22Rv1 (cell line): Measurements from ENCODE around the gene OVOL2.

Source experiments
- ZFX ChIP-seq: fragments of 450-650 bp; IDR thresholded peaks from 2 replicates; pipeline ENCODE4 v1.6.1; 2017; ENCODE audit warnings: antibody characterized with exemption, borderline replicate concordance
- TF ChIP-seq, protein P1 (sequence below): fragments of 450-650 bp; IDR thresholded peaks from 2 replicates; pipeline ENCODE4 v1.5.1; 2017; ENCODE audit warnings: mild to moderate bottlenecking

DNA sequence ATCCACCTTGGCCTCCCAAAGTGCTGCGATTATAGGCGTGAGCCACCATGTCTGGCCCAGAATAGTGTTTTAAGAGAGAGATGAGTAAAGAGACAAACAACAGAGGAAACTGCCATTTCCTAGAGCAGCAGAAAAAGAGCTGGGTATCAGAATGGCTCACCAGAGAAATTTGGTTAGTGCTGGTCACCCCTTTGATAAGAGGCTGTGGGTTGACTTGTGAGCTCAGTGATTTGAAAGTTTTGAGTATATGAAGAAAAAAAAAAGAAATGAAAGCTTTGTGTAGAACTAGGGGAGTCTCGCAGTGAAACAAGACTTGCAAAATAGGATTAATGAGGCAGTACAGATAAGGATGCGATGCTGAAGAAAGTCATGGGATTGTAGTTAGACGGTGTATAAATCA, 59.3 kb downstream of the OVOL2 start:
- TF ChIP-seq, protein P1, sequence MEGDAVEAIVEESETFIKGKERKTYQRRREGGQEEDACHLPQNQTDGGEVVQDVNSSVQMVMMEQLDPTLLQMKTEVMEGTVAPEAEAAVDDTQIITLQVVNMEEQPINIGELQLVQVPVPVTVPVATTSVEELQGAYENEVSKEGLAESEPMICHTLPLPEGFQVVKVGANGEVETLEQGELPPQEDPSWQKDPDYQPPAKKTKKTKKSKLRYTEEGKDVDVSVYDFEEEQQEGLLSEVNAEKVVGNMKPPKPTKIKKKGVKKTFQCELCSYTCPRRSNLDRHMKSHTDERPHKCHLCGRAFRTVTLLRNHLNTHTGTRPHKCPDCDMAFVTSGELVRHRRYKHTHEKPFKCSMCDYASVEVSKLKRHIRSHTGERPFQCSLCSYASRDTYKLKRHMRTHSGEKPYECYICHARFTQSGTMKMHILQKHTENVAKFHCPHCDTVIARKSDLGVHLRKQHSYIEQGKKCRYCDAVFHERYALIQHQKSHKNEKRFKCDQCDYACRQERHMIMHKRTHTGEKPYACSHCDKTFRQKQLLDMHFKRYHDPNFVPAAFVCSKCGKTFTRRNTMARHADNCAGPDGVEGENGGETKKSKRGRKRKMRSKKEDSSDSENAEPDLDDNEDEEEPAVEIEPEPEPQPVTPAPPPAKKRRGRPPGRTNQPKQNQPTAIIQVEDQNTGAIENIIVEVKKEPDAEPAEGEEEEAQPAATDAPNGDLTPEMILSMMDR = no peak
- TF ChIP-seq ZFX = no peak
